Dedifferentiated amniotic fluid mesenchymal stem cell (primary cell): ENCODE data around the gene EFHD2.
"Not testable (repeated sequence)": the region's sequence is repeated elsewhere in the genome, so short reads cannot be mapped to it uniquely, and the experiment has no call there.

Experiments
- DNase-seq: peaks from one replicate; pipeline ENCODE4 v3.0.0-alpha.2; 2016; ENCODE audit errors: extremely low spot score

Gene EFHD2

DNA sequence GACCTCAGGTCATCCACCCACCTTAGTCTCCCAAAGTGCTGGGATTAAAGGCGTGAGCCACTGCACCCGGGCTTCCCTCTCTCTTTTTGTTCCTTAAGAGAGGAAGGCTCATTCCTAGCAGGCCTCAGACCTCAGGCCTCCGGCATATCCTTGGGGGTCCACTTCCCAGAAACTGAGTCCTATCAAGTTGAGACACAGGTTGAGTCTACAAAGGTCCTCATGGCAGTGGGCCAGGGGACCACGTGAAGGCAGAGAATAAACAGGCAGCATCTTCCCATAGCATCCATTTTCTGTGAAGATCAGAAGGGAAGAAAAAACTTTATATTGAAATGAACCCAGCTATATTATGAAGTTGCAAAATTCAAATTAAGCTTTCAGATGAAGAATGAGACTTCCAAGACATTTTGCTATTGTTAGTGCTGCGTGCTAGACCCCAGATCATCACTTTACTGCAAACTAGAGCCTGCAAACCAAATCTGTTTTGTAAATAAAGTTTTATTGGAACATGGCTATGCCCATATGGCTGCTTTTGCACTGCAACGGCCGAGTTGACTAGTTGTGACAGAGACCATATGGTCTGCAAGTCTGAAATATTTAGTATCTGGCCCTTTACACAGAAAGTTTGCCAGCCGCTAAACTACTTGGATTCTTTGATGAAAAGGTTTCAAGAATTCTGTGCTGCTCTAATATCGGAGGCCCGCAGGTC lies 43.3 kb downstream of the EFHD2 start:
- no peak for DNase-seq

- no peak for DNase-seq
Observed at GRCh38 chr1:15453734-15454133, 44.0 kb downstream of the EFHD2 start.

DNA sequence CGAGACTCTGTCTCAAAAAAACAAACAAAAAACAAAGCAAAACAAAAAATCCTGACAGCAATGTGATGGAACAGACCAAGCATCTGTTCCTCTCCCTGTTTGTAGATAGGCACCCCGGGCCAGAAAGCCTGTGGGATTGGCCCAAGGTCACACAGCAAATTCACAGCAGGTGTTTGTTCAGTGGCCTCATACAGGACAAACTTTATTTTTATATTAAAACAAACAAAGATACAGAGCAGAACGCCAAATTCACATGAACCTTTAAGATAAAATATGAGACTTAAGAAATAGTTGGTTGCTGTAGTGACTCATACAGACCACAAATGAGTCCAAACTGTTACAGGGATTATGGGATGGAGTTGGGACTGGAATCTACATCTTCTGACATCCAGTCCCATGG lies 44.6 kb downstream of the EFHD2 start:
- peak; percentile 53 for DNase-seq

GRCh38 chr1:15455522-15455921 lies 45.8 kb downstream of the EFHD2 start:
- DNase-seq, result no peak

DNA sequence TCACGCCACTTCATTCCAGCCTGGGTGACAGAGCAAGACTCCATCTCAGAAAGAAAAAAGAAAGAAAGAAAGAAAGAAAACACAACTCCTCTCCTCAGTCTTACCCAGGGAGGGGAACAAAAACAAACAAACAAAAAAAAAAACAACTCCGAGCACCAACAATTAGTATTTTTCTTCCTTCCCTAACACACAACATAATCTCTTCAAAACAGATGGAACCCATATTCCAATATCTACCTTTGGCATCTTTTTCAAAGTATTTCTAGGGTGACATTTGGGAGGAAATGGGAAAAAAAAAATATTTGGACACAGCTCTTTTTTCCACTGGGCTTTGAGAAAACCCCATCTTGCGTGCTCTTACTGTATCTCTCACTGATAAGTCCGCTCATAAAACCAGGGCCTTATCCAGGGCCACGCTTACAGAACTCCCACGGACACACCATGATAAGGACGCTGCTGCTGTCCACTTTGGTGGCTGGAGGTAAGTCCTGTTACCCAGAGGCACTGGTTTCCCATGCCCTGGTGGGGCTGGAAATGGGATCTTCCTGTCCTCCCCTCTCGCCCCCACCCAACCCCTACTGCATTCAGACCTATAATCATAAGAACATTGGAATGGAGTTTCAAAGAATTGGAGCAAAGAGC lies 46.7 kb downstream of the EFHD2 start, which contains the start of gene CELA2A:
Gene CELA2A (plus strand): TSS at position 420 of the 642 bp plus-strand sequence. CDS start 22 bp downstream, at position 442.
- no peak for DNase-seq

DNA sequence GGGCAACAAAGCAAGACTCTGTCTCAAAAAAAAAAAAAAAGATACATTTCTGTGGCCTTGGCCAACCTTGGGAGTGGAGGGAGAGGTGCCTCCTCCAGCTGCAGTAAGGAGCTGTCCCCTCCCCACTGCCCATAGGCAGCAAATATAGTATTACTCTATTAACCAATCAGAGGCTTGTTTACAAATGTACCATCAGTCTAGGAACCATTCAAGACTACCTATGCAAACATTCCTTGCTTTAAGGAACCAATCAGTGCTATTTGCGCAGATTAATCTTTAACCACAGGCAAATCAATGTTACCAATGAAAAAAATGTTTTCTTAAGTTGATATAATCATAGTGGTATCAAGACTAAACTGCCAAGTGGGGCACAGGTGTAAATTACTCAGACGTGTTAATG lies 47.9 kb downstream of the EFHD2 start:
- no peak for DNase-seq

- not testable (repeated sequence) for DNase-seq
Observed at GRCh38 chr1:15458388-15458787, 48.7 kb downstream of the EFHD2 start.

DNA sequence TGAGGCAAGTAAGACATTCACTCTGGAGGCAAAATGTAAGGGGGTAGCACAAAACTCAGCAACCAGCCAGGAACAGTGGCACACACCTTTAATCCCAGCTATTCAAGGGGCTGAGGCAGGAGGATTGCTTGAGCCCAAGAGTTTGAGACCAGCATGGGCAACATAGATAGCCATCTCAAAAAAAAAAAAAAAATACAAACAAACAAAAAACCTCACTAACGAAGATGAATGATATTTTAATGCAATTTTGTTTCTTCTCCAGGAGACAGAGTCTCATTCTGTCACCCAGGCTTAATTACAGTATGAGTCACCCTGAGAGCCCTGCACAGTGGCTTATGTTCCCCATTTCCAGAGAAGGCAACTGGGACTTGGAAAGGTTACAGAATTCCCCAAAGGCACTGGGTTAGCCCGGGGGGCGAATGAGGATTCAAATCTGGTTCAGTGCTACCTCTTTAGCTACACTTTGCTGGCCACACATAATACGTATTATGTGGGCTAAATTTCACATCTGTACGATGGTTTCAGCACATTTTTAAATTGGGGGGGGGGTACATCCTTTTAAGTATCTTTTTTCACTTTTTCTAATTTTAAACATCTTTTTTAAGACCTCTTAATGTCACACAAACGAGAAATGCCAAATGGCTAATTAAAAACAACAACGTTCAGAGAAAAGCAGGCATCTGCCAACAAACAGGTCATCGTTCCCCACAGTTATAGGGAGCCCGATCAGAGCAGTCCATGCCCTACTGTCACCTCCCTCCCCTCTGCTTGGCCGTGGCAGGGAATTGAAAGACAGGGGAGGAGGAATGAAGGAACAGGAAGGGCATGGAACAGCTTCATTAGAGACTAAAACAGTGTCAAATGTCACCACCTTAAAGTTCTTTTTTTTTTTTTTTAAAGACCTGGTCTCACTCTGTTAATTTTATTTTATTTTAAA lies 50.4 kb downstream of the EFHD2 start:
- DNase-seq, result no peak

DNA sequence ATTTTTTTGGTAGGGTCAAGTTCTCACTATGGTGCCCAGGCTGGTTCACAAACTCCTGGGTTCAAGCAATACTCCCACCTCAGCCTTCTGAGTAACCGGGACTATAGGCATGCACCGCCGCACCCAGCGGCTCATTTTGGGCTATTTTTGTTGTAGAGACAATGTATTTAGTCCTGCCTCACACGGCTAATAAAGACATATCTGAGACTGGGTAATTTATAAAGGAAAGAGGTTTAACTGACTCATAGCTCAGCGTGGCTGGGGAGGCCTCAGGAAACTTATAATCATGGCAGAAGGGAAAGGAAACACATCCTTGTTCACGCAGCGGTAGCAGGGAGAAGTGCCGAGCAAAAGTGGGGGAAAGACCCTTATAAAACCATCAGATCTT lies 51.0 kb downstream of the EFHD2 start:
- DNase-seq, result no peak

GRCh38 chr1:15463064-15463800 lies 53.5 kb downstream of the EFHD2 start:
- not testable (repeated sequence) for DNase-seq

DNA sequence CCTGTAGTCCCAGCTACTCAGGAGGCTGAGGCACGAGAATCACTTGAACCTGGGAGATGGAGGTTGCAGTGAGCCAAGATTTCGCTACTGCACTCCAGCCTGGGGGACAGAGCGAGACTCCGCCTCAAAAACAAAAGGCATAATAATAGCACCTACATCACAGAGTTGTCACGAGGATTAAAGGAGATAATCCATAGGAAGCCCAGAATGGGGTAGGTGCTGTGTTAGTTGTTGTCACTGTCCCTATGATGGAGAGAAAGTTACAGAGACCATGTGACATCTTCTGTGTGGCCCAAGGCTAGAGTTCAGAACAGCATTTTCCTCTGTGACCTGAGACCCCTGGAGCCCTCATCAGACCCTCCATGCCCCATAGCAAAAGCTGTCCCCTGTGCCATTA lies 54.2 kb downstream of the EFHD2 start:
- not testable (repeated sequence) for DNase-seq

GRCh38 chr1:15465674-15466073 lies 56.0 kb downstream of the EFHD2 start:
- DNase-seq, result no peak

DNA sequence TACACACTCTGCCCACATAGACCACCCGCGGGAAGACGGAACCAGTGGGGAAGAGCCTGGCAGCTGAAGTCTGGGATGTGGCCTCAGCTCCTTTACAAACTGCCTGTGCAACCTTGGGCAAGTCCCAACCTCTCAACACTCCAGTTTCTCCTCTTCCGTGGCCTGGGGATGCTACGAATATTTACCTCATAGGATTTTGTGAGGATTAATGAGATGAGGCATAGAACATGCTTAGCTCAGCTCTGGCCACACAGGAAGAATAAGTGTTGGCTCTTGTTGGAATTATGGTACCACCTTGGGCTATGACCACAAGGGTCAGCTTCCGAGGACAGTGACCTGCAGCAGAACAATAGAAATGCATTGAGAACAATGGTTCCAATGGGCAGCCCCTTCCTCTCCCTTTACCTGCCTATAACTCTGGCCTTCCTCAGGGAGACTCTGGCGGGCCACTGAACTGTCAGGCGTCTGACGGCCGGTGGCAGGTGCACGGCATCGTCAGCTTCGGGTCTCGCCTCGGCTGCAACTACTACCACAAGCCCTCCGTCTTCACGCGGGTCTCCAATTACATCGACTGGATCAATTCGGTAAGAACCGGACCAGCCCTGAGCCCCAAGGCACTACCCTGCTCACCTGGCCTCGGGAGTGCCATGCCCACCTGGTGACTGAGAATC lies 57.4 kb downstream of the EFHD2 start:
- not testable (repeated sequence) for DNase-seq

DNA sequence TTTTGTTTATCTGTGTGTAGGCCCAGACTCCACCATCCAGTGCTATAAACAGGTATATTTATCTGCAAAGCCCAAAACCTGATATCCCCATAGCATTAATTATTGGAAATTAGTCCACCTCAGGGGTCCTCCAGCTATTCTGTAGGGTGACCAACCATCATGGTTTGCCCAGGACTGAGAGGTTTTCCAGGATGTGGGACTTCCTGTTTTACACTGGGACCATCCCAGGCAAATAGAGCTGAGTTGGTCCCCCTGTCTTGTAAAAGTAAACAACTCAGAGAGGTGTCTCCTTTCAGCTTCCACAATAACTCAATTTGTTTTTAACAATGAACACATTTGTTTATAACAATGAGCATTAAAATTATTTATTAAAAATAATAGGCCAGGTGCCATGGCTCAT lies 58.5 kb downstream of the EFHD2 start:
- no peak for DNase-seq

DNA sequence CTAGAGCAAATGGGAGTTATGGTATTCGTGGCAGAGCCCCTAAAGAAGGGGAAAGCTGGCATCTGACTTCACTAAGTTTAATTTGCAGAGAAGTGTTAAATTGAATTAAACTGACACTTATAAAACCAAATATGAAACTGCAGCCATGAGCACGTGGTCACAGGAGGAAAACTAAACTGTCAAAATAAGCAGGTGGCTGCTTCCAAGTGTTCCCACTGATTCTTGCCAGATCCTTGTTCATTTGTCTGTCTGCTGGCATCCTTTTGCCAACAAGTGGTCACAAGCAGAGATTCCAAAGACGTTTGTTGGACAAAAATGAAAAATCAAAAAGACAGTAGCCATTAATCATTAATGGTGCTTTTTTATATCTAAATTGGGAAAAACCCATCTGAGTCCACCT lies 59.7 kb downstream of the EFHD2 start:
- DNase-seq, result no peak

DNA sequence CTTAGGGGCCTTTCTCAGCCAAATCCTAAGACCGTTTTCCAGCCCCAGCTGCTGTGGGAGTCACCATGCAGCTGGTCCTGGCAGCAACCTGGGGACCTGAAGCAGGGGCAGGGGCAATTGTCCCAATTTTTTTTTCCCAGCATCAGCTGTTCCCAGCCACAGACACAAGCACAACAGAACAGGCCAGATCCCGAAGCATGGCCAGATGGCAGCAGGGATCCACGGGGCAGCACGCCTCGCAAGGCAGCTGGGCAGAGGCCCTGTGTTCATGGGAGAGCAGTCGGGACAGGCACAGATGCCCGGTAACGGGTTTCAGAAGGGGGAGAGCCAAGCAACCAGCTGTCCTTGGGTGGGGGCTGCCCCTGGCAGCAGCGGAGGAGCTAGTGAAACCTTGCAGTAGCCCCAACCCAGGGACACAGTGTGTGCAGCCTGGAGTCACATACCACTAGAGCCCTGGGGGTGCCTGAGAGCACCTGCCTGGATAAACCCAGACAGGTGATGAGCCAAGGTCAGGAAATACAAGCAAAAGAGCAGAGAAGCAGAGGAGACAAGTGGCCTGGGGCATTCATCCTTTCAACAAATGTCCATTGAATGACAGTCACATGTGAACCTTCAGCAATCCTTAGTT lies 60.2 kb downstream of the EFHD2 start:
- DNase-seq, result not testable (repeated sequence)

GRCh38 chr1:15471067-15471466 lies 61.4 kb downstream of the EFHD2 start:
- DNase-seq, result not testable (repeated sequence)

GRCh38 chr1:15471723-15472122 lies 62.0 kb downstream of the EFHD2 start:
- DNase-seq, result not testable (repeated sequence)

DNA sequence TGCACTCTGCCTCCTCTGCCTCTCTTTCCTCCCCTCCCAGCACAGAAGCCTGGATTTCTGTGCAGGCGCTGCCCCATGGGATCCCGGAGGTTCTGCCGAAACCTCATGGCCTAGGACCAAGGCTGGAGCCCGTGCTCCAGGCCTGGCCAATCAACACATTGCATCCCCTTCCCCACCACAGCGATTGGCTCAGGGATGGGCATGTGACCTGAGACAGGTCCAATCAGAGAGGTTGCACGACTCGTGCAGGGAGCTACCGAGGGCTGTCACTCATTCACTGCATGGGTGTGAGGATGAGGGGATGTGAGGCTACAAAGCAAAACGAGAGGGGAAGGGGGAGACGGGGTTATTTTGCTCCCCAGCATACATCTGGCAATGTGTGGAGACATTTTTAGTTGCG lies 62.9 kb downstream of the EFHD2 start:
- DNase-seq, result no peak

- DNase-seq, result no peak
Observed at GRCh38 chr1:15475752-15476314, 66.1 kb downstream of the EFHD2 start, which contains the start of gene CELA2B. Gene CELA2B, plus strand, starts transcription at chr1:15476104. Its CDS starts 22 bp downstream, at chr1:15476126.
